GM21786 (cell line): ENCODE measurements around the gene P3R3URF.
A peak's percentile ranks its signal among the peaks of the same experiment; 100 is the strongest.

Experiments used
- ATAC-seq: cut with Tn5 transposase; IDR thresholded peaks from one replicate; pipeline ENCODE4 v1.9.1; 2021; ENCODE audit not compliant: unreplicated experiment

Gene P3R3URF

DNA sequence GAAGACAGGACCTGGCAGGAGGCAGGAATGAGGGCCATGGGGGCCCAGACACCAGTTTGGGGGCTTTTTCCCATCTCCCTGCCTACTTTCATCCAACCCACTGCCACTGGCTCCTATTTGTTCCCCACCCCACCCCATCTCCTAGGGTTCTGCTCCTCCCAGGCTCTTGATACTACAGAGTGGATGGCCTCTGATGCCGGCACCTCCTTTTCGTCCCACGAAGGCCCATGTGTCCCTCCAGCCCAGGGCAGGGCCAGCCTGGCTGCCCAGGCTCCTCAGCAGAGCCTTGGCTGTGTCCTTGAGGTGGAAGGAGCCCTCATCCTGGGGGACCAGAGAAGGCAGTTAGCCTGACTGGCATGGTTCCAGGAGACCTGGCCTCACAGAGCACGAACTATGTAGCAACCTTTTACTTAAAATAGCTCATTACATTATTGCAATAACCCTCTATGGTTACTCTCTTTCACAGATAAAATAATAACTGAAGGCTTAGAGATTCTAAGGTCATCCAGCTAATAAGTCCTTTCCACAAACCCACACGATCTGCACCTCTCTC lies 18.4 kb upstream of the P3R3URF start:
- ATAC-seq, result no peak

DNA sequence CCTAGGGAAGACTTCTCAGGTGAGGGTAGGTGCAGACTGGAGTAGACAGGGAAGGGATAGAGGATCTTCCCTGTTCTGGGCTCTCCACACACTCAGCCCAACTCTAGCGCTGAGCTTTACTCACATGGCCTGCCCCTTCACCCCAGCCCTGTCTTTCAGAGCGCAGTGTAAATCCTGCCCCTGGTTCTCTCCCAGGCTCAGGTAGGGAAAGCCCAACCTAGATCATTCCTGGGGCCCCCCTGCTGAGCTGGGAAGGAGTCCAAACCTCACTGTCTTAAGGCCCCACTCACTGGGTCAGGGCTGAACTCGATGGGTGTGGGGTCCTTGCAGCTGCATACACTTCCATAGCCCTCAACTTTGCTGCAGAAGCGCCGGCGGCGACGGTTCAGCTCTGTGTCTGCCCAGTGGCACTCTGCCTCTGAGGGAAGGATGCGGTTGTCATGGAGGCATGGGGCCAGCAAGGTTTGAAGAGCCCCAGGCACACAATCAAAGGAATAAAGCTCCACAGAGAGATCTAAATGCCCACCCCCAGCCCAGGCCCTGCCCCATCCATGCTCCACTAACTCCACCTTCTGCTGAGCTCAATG lies 17.8 kb upstream of the P3R3URF start:
- no peak for ATAC-seq

DNA sequence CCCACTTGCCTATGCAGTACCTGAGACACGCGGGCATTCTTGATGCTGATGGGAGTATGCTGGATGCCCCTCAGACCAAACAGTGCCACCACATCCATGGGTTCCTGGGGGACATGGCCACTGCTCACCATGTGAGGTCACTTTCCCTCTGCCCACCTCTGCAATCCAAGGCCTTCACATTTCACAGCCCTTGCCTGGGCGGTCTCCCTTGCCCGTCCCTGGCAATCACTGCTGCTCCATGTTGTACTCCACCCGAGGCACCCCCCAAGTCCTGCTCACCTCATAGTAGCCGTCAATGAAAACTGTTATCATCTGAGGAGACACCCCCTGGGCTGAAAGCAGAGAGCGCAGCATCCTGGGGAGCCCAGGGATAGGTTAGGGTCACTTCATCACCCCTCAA lies 17.0 kb upstream of the P3R3URF start:
- ATAC-seq, result no peak

DNA sequence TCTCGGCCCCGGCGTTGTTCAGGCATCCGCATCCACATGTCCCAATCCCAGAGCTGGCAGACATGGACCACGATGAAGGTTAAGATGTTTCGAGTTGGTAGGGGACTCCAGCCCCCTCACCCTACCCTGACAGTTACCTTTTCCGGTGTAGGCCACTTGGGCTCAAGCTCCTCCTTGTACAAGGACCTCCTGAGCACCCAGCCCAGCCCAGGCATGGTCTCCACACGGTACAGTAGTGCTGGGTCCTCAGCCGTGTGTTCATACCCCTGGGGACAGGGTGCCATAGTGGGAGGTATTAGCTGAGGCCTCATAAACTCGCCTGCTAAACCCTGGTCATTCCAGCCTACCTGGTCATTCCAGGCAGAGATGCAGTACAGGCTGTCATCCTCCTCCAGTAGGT lies 15.9 kb upstream of the P3R3URF start:
- ATAC-seq, result no peak

DNA sequence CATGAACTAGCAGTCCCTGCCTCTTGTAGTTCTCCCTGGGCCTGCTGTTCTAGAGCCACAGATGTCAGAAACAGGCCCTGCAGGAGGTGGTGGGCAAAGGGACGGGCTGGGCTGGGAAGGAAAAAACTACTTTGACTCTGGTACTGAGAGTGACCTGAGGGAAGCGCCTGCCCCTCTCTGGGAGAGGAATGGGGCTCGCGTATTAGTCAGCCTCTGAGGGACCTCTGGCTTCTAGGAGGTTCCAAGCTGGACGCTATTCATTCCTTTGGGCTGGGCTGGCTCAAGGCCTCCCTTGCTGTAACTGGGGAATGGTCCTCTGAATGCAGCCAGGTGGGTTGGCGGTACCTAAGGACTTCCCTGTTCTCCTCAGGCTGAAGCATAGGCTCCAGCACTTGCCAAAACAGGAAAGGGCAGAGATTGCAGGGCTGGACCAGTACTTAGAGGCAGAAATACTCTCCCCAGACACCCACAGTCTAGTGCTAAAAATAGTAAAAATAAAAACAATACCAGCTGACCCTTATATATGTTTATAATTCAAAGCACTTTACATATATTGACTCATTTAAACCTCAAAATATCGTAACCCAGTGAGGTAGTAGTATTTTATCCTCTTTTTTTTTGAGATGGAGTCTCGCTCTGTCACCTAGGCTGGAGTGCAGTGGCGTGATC lies 14.9 kb upstream of the P3R3URF start:
- no peak for ATAC-seq

DNA sequence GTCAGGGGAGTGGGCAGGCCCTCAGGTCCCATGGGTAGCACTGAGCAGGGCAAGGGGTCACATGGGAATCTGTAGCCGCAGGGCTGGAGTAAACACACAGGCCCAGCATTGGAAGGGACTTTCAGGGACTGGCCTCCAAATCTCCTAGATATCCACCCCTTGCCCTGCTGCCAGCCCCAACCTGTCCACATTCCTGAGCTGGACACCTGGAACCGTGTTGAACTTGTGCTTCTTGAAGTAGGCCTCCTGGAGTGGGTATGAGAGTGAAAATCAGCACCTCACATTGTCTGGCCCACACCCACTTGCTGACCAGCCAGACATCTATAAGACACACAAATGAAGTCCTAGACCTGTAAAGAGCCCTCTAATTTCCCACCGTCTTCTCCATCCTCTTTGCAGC lies 14.3 kb upstream of the P3R3URF start:
- ATAC-seq, result no peak

DNA sequence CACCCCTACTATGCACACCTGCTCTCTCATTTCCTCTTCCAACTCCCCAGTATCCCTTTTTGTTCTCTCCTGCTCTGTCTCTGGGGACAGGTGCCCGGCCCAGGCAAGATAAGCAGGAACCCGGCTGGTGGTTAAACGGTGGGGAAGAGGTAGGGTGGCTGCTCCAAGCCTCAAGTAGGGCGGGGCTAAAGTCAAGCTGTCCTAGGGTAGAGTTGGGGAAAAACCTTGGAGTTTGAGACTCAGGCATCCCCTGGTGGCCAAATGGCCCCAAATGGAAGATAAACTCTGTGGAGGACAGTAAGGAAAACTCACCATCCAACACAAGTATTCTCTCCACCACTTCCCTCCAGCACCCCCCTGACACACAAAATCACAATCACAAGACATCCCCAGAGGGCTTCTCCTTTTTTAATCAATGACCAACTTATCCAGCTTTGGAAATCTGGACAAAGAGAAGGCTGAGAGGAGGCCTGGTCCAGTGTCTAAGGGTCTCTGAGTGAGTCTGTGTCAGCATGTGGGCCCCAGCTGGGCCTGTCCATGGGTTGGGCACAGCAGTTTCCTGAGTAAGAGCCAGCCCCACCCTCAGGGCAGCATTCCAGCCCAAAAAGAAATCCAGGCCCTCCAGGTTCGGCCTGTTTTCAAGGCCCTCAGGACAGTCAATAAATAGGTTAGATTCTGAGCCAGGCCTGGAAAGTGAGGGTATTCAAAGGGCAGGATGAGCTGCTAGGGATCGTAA lies 12.2 kb upstream of the P3R3URF start:
- ATAC-seq, result no peak

DNA sequence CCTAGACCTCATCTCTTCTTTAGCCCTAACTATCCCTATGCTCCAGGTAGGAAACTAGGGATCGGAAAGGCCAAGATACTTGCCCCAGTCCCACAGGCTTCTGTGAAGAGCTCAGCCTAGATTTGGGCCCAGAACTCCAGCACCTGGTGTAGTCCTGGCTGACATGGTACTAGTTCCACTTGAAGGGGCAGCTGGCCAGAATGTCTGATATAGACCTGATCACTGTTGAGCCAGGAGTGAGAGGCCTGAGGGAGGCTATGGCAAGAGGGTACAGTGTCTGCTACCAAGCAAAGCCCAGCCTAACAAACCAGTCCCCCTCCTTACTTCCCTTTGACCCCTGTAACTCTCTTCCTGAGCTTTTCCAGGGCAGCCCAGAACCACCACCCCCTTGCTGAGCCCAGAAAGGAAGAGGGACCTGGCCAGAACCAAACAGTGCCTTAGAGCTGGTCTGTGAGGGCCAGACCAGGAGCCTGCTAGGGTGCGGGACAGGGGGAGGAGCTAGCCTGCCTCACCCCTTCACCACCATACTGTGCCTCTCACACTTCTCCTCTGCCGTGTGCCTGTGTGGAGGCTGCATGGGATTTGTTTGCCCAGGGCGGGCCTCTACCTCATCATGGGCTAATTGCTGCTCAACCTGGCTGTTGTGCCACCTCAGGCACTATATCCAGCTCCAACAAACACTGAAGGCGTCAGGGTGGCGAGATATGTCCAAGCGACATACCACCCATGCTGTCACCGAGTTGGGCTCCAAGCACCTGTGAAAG lies 11.0 kb upstream of the P3R3URF start:
- ATAC-seq, result no peak

DNA sequence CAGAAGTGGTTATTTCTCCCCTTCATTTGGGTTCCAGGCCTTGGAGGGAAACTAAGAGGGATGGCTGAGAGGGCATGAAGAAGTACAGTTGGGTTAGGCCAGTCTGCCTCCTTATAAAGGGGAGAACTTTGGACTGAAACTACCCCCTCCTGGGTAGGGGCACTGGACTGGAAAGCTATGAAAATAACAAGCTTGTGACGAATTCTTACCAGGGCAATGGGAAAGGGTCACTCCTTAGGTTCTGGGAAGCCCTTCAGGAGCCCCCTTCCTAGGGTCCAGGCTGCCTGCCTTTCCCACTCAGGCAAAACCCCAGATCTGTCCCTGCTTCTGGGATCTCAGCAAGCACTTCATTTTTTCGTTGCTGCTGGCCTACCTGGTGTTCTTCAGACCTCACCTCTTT lies 9.8 kb upstream of the P3R3URF start:
- no peak for ATAC-seq

DNA sequence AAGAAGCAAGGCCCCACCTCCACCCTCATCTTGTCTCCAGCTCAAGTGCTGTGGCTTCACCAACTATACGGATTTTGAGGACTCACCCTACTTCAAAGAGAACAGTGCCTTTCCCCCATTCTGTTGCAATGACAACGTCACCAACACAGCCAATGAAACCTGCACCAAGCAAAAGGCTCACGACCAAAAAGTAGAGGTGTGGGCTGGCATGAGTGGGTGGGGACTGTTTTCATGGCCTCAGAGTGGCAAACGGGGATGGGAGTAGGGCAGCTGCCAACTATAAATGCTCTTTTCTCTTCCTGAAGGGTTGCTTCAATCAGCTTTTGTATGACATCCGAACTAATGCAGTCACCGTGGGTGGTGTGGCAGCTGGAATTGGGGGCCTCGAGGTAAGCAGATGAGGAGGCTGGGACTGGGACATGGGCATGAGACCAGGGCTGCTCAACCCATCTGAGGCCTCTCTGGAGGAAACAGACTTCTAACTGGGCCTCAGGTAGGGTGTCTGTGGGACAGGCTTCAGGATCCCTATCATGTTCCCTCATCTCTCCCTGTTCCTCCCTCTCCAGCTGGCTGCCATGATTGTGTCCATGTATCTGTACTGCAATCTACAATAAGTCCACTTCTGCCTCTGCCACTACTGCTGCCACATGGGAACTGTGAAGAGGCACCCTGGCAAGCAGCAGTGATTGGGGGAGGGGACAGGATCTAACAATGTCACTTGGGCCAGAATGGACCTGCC lies 8.8 kb upstream of the P3R3URF start:
- no peak for ATAC-seq

DNA sequence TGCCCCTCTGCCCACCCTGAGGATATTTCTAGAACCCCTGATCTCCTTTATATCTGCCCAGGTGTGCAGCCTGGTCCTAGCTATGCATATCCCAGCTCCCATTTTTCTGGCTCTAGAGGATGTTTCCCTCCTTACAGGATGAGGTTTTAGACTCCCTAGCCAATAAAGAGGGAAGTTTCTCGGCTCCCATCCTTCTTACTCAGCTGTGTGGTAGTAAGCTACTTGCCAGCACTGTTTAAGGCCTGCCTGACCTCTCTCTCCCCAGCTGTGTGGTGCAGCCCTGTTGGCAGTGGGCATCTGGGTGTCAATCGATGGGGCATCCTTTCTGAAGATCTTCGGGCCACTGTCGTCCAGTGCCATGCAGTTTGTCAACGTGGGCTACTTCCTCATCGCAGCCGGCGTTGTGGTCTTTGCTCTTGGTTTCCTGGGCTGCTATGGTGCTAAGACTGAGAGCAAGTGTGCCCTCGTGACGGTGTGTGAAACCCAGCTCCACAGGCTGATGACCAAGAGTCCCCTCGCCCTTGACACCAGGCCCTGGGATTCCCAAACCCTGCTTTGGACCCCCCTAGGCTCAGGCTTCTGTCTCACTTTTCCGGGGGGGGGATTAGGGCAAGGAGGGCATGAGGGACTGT lies 7.8 kb upstream of the P3R3URF start:
- ATAC-seq, result peak; percentile 44

DNA sequence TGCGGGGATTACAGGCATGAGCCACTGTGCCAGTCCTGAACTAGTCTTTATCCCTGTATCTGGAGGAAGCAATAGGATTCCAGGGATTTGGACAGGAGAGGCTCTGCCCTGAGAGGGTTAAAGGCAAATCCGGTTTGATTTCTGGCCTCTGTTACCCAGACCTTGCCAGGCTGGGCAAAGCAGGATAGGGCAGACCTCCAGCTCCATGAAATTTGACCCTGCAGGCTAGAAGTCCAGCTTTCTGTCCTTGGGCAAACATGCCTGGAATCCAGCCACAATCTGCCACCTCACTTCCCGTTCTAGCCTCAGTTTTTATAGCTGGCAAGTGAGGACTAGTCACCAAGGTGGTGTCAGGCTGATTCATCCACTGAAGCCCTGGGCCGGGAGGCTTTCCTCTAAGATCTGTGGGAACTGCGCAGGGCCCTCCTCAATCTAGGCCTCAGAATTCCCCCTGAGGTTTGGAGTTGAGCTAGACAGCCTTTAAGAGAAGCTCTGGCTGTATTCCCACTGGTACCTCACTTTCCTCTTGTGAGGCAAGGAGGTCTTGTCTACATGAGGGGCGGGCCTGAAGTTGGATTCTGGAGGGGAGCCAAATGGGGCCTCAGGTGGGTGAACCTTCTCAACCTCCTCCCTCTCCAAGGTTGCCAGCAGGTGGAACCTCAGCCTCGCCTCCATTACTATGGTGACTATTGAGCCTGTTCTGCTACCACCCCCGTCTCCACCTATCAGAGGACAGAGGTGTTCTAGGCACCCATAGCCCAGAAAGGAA lies 7.0 kb upstream of the P3R3URF start:
- no peak for ATAC-seq

DNA sequence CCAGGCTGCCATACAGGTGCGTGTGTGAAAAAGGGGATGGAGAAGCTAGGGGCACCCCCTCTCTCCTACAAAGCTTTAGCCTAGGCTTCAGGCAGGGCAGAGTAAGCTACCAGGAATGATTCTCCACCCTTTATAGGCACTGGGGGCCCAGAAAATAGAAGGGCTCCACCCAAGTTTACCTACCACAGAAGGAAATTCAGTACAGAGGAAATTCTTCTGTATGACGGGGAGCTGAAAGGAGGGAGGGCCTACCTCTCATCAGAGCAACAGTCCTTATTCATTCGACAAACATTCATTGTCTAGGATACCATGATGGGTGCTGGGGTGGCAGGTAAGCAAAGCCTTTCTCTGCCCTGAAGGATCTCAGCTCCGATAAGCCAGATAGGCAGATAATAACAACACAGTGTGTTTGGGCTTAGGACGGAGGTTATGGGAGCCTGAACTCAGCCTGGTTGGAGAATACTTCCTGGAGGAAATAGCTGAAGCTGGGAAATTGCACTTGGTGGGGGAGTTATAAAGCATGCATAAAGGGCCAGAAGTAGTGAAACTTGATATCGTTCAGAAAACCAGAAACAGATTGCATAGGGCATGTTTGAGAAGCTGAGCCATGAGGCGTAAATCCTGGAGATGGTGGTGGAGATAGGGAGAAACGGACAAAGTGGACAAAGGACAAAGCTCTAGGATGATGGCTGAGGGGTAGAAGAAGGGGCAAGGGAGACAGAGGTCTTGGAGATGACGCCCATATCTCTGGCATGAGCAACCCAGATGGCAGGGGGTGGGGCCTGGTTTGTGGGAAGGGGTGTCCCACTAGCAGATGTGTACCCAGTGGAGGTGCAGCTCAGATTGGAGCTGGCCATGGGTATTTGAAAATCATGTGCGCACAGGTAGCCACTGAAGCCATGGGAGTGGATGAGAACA lies 5.3 kb upstream of the P3R3URF start:
- ATAC-seq, result no peak

DNA sequence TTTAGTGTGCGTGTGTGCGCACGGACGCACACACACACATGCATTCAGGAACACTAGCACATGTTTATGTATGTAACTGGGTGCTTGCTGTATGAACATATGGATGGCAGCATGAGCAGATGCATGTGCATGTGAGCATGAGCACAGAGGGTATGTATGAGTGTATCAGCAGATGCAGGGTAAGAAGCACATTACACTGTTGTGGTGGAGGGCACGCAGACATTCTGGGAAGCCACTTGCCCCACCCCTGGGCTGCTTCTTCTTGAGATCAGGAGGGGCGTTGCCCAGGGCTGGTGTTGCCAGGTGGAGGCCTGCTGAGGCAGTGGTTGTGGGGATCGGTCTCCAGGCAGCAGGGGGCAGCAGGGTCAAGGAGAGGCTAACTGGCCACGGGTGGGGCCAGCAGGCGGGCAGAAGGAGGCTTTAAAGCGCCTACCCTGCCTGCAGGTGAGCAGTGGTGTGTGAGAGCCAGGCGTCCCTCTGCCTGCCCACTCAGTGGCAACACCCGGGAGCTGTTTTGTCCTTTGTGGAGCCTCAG lies 3.9 kb upstream of the P3R3URF start:
- ATAC-seq, result no peak

DNA sequence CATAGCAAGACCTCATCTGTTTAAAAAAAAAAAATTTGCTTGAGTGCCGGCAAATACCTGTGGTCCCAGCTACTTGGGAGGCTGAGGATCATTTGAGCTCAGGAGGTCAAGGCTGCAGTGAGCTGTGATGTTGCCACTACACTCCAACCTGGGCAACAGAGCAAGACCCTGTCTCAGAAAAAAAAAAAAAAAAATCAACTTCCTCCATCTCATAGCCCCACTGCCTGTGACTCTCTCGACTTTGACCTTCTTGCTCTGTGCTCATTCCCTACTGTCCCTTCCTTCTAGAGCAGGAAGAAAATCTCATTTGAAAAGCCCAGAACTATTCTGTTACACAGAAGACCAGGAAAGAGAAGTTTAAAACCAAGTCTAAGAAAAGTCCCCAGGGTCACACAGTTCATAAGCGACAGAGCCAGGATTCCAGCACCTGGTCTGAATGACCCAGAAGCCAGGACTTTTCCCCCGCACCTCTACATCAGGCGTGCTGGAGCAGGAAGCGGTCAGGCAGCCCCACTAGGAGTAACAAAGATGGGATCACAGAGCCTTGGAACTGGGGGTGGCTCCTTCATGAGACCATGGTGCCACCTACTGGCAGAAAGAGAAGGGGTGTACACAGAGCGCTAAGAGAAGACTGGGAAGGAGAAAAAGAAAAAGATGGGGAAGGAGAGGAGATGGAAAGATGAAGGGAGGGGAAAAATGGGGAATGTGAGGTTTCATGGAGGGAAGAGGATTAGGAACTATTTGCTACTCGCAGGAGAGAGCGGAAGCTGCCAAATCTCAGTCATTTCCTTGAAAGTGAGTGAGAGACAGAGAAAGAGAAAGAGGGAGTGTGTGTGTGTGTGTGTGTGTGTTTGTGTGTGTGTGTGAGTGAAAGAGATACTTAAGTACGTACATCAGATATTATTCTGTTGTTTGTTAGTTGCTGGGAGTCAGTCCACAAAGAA lies 3.1 kb upstream of the P3R3URF start:
- ATAC-seq, result peak; percentile 65

DNA sequence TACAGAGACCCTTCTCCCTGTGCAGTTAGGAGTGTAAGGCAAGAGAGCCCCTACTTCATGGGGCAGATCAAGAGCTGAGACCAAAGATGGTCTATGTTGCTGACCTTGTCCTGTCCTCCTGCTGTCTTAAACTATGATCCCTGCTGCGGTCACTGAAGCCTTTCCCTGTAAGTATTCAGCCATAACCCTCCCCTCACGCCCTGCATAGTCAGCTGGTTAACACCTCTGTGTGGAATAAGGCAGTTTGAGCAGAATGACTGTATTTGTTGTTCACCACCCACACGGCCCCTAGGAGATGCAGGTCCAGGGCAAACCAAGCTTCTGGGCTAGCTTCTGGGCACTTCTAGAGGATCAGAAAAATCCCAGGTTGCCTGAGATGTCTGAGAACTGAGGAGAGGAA lies 1.0 kb downstream of the P3R3URF start:
- no peak for ATAC-seq
